ENCODE data around the gene XAGE3. TPM values are rescaled to one million over a fixed set of nuclear protein-coding genes. Genes with fewer than 3 reads are reported as not detected.
"Not testable (repeated sequence)": the region's sequence is repeated elsewhere in the genome, so short reads cannot be mapped to it uniquely, and the experiment has no call there.

The XAGE3 gene
- total RNA-seq = not detected

GRCh38 chrX:52867610-52868348, at the start of gene XAGE3:
TSS of gene XAGE3 (minus strand) at chrX:52868083. CDS start at chrX:52867133, 950 bp downstream.
- Mint-ChIP-seq H3K27me3 (peaks cover 11% of the 10 kb centered on the region), H3K9me3 (no peaks in the 10 kb centered on the region), H3K36me3 (ENCODE audit: low read depth) (no peaks in the 10 kb centered on the region), H3K4me3 (no peak within 1 kb of the TSS), H3K27ac (no peak within 1 kb of the TSS), H3K4me1 (no peaks in the 10 kb centered on the region)
- CTCF ChIA-PET = no interaction called here
- no peak for DNase-seq
- POLR2A ChIA-PET = no interaction called here

- H3K27me3 Mint-ChIP-seq; H3K4me3 Mint-ChIP-seq; H3K36me3 Mint-ChIP-seq (ENCODE audit: low read depth); H3K9me3 Mint-ChIP-seq; CTCF ChIA-PET; DNase-seq; H3K4me1 Mint-ChIP-seq; H3K27ac Mint-ChIP-seq; POLR2A ChIA-PET: not testable (repeated sequence)
These were observed 46.8 kb upstream of the XAGE3 start for GRCh38 chrX:52914704-52915103.

- H3K36me3 Mint-ChIP-seq (ENCODE audit: low read depth); H3K4me3 Mint-ChIP-seq; H3K4me1 Mint-ChIP-seq; CTCF ChIA-PET; H3K27me3 Mint-ChIP-seq; POLR2A ChIA-PET; H3K27ac Mint-ChIP-seq; DNase-seq; H3K9me3 Mint-ChIP-seq: not testable (repeated sequence)
These were observed 45.8 kb upstream of the XAGE3 start for GRCh38 chrX:52913681-52914080.

DNA sequence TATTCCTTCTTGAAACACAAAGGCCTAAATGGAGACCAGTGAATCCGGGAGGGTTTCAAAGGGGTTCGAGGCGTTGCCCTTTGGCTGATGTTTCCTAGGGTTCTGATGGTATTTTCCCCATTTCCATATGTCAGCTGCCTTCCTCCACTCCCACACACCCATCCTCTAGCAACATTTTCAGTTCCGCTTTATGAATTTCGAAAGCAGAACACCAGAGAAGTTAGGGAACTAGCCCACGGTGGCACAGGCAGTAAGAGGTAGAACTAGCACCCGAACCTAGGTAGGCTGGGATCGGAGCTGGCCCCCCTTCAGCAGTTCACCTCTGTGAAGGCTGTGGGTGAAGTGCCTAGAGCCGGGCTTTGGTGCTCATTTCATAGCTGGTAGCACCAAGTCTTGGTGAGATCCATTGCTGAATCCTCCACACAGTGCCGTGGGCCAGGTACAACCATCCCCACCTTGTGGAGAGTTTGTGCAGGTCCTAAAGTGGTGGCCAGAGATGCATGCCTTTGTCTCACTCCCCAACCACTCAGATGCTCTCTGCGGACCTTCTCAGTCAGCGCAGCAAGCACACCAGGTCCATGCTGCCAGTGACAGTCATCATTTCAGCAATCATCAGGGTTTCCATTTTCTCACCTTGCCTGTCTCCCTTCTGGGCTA, 41.6 kb upstream of the XAGE3 start:
- H3K36me3 Mint-ChIP-seq (ENCODE audit: low read depth); H3K4me1 Mint-ChIP-seq; POLR2A ChIA-PET; H3K9me3 Mint-ChIP-seq; DNase-seq; CTCF ChIA-PET; H3K27me3 Mint-ChIP-seq; H3K4me3 Mint-ChIP-seq; H3K27ac Mint-ChIP-seq: not testable (repeated sequence)

DNA sequence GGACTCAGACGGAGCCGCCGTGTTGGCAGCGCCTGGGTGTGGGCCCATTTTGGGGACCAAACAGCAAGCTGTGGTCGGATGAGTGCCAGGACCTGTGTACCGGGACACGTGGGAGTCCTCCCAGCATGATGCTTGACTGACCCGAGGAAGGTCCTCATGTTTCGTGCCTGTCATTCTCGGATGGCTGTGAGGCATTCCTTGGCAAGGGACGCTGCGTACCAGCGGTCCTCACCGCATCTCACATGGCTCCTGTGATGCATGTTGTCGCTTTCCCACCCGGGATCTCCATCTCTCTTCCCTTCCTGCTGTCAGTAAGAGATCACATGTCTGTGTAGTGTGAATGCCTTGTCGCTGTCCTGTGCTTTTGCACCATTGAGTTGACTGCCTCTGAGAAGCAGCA, 40.0 kb upstream of the XAGE3 start:
- DNase-seq; H3K4me1 Mint-ChIP-seq; H3K36me3 Mint-ChIP-seq (ENCODE audit: low read depth); H3K9me3 Mint-ChIP-seq; H3K27ac Mint-ChIP-seq; CTCF ChIA-PET; H3K27me3 Mint-ChIP-seq; H3K4me3 Mint-ChIP-seq; POLR2A ChIA-PET: not testable (repeated sequence)

- H3K9me3 Mint-ChIP-seq; DNase-seq; H3K27me3 Mint-ChIP-seq; CTCF ChIA-PET; POLR2A ChIA-PET; H3K4me1 Mint-ChIP-seq; H3K36me3 Mint-ChIP-seq (ENCODE audit: low read depth); H3K4me3 Mint-ChIP-seq; H3K27ac Mint-ChIP-seq: not testable (repeated sequence)
These were observed 39.3 kb upstream of the XAGE3 start for GRCh38 chrX:52907137-52907536.

GRCh38 chrX:52906072-52906471, 38.2 kb upstream of the XAGE3 start:
- CTCF ChIA-PET; DNase-seq; POLR2A ChIA-PET; H3K4me1 Mint-ChIP-seq; H3K36me3 Mint-ChIP-seq (ENCODE audit: low read depth); H3K27ac Mint-ChIP-seq; H3K27me3 Mint-ChIP-seq; H3K9me3 Mint-ChIP-seq; H3K4me3 Mint-ChIP-seq: not testable (repeated sequence)

DNA sequence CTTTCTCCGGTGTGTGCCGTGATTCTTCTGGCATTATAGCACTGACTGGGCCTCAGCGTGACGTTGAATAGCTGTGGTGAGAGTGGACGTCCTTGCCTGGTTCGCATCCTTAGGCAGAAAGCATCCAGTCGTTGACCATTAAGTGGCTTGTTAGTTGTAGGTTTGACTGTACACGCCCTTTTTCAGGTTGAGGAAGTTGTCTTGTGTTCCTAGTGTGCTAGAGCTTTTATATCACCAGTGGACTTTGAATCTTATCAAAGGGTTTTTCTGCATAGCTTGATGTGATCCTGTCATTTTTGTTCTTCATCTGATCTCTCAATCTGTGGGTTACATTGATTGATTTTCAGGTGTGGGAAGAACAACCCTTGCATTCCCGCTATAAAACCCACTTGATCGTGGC, 37.6 kb upstream of the XAGE3 start:
- CTCF ChIA-PET; H3K9me3 Mint-ChIP-seq; H3K36me3 Mint-ChIP-seq (ENCODE audit: low read depth); DNase-seq; H3K27me3 Mint-ChIP-seq; POLR2A ChIA-PET; H3K27ac Mint-ChIP-seq; H3K4me1 Mint-ChIP-seq; H3K4me3 Mint-ChIP-seq: not testable (repeated sequence)

DNA sequence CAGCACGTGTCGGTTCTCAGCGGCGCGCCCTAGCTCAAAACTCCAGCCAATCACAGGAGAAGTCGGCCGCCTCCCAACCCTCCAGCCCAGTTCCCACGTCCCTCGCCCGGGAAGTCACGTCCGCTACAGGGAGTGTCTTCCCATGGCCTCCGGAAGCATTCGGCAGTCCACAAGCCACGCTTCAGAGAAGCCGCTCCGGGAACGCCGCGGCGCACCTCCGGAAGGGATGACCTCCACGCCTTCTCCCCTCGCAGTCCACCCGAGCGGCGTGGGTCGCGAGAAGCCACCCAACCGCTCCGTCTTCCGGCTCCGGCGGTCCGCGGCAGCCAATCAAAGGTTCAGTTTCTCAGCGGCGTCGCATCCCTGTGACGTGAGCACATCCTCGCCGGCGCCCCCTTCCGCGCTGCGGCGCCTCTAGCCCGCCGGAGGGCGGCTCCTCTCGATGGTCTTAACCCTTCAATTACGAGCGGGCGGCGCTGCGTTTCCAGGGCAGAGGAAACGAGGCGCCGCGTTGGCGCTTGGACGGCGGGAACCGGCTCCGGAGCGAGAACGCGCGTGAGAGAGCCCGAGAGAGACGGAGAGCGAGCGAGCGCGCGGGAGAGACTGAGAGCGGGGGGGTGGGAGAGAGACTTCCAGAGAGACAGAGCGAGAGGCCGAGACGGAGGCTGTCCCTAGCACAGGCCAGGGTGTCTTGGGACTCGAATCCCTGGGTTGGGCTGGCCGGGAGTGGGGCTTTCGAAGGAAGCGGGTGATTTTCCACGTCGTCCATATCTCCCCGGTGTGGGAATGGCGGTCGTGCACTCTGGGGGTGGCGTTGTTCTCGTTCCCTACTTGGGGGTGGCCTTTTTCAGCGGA, 29.2 kb upstream of the XAGE3 start, which contains the start of gene FAM156B:
TSS of gene FAM156B (plus strand) at position 476 of the 855 bp plus-strand sequence. CDS start 9,896 bp downstream, outside the sequence.
- H3K36me3 Mint-ChIP-seq (ENCODE audit: low read depth); H3K4me1 Mint-ChIP-seq; H3K4me3 Mint-ChIP-seq; CTCF ChIA-PET; H3K27ac Mint-ChIP-seq; H3K9me3 Mint-ChIP-seq; H3K27me3 Mint-ChIP-seq; DNase-seq; POLR2A ChIA-PET: not testable (repeated sequence)

DNA sequence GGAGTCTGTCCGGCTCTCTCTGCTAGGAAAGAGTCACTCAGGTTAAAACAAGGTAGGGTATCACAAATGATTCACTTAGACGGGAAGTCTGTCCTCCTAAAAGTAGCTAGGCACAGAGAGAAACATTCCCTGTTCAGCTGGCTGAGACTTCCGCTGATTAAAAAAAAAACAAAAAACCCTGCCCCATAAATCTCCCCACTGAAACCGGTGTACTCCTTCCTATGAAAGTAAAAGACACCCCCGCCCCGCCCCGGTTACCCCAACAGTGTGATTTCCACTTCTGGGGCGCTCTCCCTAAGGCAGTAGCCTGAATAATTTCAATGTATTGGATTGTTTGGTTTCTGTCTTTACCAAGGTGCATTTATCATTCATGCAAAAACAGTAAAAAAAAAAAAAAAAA, 28.6 kb upstream of the XAGE3 start:
- CTCF ChIA-PET; H3K27me3 Mint-ChIP-seq; H3K4me1 Mint-ChIP-seq; H3K36me3 Mint-ChIP-seq (ENCODE audit: low read depth); H3K9me3 Mint-ChIP-seq; DNase-seq; H3K4me3 Mint-ChIP-seq; POLR2A ChIA-PET; H3K27ac Mint-ChIP-seq: not testable (repeated sequence)

DNA sequence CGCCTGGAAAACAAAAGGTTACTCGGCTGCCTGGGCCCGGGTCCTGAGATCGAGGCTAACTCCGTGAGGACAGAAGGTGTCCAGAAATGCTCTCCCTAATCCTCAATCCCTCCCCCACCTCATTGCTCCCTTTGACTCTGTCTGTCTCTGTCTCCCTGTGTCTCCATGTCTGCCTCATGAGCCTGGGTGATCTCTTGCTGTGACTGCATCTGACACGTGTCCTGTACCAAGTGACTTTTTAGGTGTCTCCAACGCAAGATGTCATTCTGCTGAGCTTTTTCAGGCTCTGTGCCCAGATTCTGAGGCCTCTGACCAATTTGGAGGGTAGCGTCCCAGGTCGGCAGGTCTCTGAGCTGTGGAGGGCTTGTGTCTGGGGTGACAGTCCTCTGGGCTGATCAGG, 20.2 kb upstream of the XAGE3 start:
- H3K27me3 Mint-ChIP-seq; POLR2A ChIA-PET; CTCF ChIA-PET; H3K4me1 Mint-ChIP-seq; H3K36me3 Mint-ChIP-seq (ENCODE audit: low read depth); H3K4me3 Mint-ChIP-seq; H3K27ac Mint-ChIP-seq; DNase-seq; H3K9me3 Mint-ChIP-seq: not testable (repeated sequence)

DNA sequence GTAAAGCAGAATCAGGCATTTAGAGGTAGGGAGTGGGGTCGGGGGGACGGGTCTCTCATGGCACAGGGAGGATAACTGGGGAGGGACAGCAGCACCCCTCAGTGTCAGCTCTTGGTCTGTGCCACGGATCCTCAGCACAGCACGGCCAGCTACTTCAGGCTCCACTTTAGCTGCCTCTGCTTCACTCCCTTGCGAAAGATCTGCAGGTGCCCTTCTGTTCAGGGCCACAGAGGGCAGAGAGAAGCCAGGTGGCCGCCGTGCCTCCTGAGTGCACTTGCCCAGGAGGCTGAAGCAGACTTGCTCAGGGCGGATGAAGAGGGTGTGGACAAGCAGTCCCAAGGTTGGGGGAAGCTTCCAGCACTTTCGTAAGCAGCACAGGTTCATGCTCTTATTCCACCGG, 19.6 kb upstream of the XAGE3 start:
- POLR2A ChIA-PET; DNase-seq; H3K27me3 Mint-ChIP-seq; CTCF ChIA-PET; H3K9me3 Mint-ChIP-seq; H3K27ac Mint-ChIP-seq; H3K4me3 Mint-ChIP-seq; H3K36me3 Mint-ChIP-seq (ENCODE audit: low read depth); H3K4me1 Mint-ChIP-seq: not testable (repeated sequence)

GRCh38 chrX:52876386-52876785, 8.5 kb upstream of the XAGE3 start:
- CTCF ChIA-PET; POLR2A ChIA-PET; H3K4me1 Mint-ChIP-seq; H3K27ac Mint-ChIP-seq; H3K9me3 Mint-ChIP-seq; H3K36me3 Mint-ChIP-seq (ENCODE audit: low read depth); H3K4me3 Mint-ChIP-seq; DNase-seq; H3K27me3 Mint-ChIP-seq: not testable (repeated sequence)

DNA sequence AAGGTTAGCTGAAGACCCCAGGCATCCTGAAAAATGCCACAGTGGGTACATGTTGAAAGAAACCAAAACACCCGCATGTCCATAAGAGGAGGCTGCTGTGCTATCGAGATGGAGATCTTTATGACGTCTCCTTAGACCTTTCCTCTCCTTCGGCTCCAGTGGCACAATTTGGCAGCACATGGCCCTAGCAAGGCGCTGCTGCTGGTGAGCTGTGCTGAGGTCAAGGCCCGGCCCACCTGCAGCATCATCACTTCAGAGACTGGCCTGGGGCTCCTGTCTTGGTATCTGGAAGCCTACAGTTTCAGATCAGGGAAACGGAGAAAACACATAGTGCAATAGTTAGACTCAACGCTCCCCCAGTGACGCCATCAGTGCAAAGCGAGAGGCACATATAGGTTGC, 7.6 kb upstream of the XAGE3 start:
- H3K27ac Mint-ChIP-seq; POLR2A ChIA-PET; H3K4me1 Mint-ChIP-seq; H3K9me3 Mint-ChIP-seq; DNase-seq; CTCF ChIA-PET; H3K4me3 Mint-ChIP-seq; H3K36me3 Mint-ChIP-seq (ENCODE audit: low read depth); H3K27me3 Mint-ChIP-seq: not testable (repeated sequence)

Data from activated CD4-positive, alpha-beta memory T cell treated with anti-CD3 and anti-CD28 coated beads, Interleukin-2, amount 10 ng/mL, durations not matched to agents 7 days and 5 days (primary cell).